ENCODE data around the gene NPHP4.

NPHP4 gene

GRCh38 chr1:5879421-5879820, 112.8 kb downstream of the NPHP4 start:
- no peak for DNase-seq (ENCODE audit: low read depth, low spot score)

GRCh38 chr1:5878971-5879370, 113.3 kb downstream of the NPHP4 start:
- DNase-seq (ENCODE audit: low read depth, low spot score): no peak

GRCh38 chr1:5877683-5878530, 114.3 kb downstream of the NPHP4 start:
- no peak for DNase-seq (ENCODE audit: low read depth, low spot score)

GRCh38 chr1:5877001-5877400, 115.2 kb downstream of the NPHP4 start:
- DNase-seq (ENCODE audit: low read depth, low spot score): no peak

GRCh38 chr1:5876094-5876650, 116.1 kb downstream of the NPHP4 start:
- no peak for DNase-seq (ENCODE audit: low read depth, low spot score)

- DNase-seq (ENCODE audit: low read depth, low spot score): no peak
Measured at GRCh38 chr1:5875345-5875910, 116.8 kb downstream of the NPHP4 start.

- no peak for DNase-seq (ENCODE audit: low read depth, low spot score)
Measured at GRCh38 chr1:5874416-5875110, 117.7 kb downstream of the NPHP4 start.

- no peak for DNase-seq (ENCODE audit: low read depth, low spot score)
Measured at GRCh38 chr1:5873556-5873955, 118.7 kb downstream of the NPHP4 start.

- no peak for DNase-seq (ENCODE audit: low read depth, low spot score)
Measured at GRCh38 chr1:5872886-5873285, 119.3 kb downstream of the NPHP4 start.

- DNase-seq (ENCODE audit: low read depth, low spot score): no peak
Measured at GRCh38 chr1:5868931-5869500, 123.2 kb downstream of the NPHP4 start.

GRCh38 chr1:5865774-5866173, 126.5 kb downstream of the NPHP4 start:
- DNase-seq (ENCODE audit: low read depth, low spot score): no peak

- DNase-seq (ENCODE audit: low read depth, low spot score): no peak
Measured at GRCh38 chr1:5865056-5865455, 127.2 kb downstream of the NPHP4 start.

GRCh38 chr1:5864256-5864655, 128.0 kb downstream of the NPHP4 start:
- DNase-seq (ENCODE audit: low read depth, low spot score): no peak

GRCh38 chr1:5863238-5863637, 129.0 kb downstream of the NPHP4 start:
- no peak for DNase-seq (ENCODE audit: low read depth, low spot score)

- no peak for DNase-seq (ENCODE audit: low read depth, low spot score)
Measured at GRCh38 chr1:5861871-5862825, 130.1 kb downstream of the NPHP4 start.

GRCh38 chr1:5860277-5860676, 131.9 kb downstream of the NPHP4 start:
- DNase-seq (ENCODE audit: low read depth, low spot score): no peak

GRCh38 chr1:5859766-5860165, 132.5 kb downstream of the NPHP4 start:
- DNase-seq (ENCODE audit: low read depth, low spot score): no peak

GRCh38 chr1:5858844-5859407, 133.3 kb downstream of the NPHP4 start:
- DNase-seq (ENCODE audit: low read depth, low spot score): no peak

- DNase-seq (ENCODE audit: low read depth, low spot score): no peak
Measured at GRCh38 chr1:5858246-5858645, 134.0 kb downstream of the NPHP4 start.

- DNase-seq (ENCODE audit: low read depth, low spot score): no peak
Measured at GRCh38 chr1:5857508-5858090, 134.6 kb downstream of the NPHP4 start.

Data from iPS DF 19.7 (cell line).